HG03280 (cell line): Measurements from ENCODE around the gene DNAJC8.

Experiments
- ATAC-seq: cut with Tn5 transposase; IDR thresholded peaks from one replicate; pipeline ENCODE4 v1.9.1; 2021; ENCODE audit warnings: mild to moderate bottlenecking, moderate library complexity; ENCODE audit not compliant: unreplicated experiment

The DNAJC8 gene

DNA sequence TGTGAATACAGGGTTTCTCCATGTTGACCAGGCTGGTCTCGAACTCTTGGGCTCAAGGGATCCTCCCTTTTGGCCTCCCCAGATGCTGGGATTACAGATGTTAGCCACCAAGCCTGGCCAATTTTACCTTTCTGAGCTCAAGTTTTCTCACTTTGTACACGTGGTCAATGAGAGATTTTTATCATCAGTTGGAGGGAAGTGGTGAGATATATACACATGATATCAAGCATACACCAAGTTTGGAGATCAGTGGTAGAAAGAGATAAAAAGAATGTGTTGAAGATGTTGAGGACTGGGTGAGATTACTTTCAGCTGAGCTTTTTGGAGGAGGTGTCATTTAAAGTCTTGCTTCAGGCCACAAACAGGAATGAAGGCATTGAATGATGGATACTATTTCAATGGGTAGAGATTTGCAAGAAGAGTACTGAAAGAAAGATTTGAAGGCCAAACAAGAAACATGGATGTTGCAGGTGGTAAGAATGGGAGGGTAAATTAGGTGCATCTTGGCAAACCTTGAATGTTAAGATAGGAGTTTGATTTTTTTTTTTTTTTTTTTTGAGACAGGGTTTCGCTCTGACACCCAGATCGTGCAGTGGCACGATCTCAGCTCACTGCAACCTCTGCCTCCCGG is 23.5 kb upstream of the DNAJC8 start:
- no peak for ATAC-seq

DNA sequence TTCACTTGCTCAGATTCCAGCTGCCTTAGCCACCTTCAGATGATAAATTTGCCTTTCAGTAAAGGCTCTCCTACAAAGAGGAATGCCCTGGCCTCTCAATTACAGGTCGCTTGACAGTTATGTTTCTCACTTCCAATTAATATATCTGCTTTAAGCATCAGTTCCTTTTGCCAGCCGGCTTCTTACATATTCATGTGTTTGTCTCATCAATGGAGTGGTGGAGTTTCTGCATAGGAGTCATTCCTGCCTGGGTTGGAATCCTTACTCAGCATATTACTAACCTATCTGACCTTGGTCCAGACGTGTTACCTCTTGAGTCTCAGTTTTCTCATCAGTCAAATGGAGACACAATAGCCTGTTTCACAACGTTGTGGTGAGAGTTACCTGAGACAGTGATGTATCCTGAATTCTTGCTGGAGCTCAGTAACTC is 17.1 kb upstream of the DNAJC8 start:
- no peak for ATAC-seq

DNA sequence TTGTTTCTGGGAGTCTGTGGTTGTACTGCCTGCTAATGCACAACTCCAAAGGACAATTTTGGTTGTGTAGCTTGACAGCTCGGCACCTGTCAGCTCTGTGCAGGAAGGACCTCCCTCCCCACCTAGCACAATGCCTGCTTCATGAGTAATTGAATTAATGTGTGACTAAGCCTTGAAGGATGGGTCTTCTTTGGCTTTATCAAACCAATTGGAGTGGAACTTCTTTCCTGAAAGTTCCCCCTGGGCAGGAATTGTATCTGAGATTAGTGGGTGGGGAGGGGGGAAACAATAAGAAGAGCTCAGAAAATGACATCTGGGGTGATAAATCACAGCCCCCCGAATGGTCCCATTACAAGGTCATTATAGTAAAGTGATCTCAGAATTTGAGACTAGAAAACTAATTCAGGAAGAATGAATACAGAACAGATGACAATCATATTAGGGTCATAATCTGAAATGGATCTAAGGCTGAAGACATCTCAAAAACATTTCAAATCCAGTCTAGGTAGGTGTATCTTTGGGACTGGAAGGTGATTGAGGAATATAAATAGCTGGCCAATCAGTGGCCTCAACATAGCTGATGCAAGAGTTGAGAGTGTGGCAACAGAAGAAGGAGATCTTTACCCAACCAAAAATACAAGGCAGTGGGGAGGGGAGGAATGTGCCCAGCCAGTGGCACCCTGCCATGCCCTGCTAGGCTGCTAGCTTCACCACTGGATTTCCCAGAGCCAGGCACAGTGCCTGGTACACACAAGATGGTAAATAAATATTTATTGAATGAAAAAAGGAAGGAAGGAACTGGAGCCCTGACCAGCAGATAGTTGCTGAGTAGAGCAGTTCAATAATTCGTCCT is 16.4 kb upstream of the DNAJC8 start:
- ATAC-seq, result no peak

DNA sequence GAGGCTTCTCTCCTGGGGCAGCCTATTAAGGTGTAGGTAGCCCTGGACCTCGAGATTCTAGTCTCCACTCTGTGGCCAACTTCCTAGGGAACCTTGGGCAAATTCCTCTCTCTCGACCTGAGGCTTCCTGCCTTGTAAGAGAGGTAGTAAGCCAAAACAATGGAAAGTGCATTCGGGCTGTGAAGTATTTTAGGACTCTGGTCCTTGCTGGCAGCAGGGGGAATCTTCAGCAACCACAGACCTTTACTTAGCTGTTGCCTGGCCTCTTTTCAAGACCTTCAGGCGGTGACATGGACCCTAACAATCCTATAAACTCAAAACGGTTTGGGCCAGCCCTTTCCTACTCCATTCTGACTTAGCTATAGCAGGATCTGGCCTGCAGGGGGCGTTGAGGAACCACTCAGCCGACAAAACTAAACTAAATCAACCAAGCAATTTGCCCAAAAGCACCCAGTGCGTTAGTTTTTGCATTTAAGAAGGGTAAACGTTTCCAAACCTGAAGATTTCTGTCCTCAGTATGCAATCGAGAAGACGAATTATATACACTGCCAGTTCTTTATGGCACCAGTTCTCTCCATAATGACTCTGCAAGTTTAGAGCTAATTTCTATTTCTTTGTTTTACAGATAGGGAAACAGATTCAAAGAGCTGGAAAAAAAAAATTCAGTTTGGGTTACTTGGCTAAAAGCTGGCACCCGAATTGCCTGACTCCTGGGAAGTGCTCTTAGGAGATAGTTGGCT is 15.6 kb upstream of the DNAJC8 start:
- no peak for ATAC-seq

DNA sequence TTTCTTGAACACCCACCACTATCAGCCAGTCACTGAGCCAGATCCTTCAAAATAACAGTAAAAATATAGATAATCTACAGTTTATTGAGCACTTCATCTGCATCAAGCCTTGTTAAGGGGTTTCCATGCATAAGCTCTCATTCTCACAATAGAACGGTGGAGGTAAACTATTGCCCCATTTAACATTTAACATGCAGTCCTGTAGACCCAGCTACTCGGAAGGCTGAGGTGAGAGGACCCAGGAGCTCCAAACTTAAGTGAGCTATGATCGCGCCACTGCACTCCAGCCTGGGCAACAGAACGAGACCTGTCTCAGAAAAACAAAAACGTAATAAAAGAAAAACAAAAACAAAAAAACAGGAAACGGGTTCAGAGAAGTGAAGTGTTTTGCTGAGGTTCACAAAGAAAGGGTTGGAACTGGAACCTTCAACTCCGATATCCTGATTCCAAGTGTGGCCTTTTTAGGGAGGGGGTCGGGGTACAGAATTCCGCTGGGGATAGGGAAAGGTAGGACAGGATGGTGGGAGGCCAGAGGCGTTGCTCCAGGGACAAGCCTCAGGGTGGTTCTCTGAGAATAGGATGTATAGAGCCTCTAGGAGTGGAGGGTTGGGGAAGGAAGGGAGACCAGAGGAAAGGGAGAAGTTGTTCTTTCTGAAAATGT is 14.9 kb upstream of the DNAJC8 start:
- ATAC-seq, result no peak

DNA sequence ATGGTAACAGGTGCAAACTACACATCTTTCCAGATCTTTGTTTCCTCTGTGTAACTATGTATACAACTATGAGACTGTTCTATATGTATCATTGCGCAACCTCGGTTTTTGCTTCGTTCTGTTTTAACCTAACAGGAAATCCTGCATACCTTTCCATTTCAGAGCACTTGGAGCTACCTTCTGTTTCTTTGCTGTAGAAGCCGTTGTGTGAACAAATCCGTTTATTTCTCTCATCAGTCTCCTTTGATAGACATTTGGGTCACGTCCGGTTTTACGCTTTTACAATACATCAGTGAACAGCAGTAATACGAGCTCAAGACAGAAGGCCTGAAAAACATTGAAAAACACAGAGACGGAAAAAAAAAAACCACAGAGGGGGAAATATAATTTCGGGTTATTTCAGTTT is 13.6 kb upstream of the DNAJC8 start:
- no peak for ATAC-seq

DNA sequence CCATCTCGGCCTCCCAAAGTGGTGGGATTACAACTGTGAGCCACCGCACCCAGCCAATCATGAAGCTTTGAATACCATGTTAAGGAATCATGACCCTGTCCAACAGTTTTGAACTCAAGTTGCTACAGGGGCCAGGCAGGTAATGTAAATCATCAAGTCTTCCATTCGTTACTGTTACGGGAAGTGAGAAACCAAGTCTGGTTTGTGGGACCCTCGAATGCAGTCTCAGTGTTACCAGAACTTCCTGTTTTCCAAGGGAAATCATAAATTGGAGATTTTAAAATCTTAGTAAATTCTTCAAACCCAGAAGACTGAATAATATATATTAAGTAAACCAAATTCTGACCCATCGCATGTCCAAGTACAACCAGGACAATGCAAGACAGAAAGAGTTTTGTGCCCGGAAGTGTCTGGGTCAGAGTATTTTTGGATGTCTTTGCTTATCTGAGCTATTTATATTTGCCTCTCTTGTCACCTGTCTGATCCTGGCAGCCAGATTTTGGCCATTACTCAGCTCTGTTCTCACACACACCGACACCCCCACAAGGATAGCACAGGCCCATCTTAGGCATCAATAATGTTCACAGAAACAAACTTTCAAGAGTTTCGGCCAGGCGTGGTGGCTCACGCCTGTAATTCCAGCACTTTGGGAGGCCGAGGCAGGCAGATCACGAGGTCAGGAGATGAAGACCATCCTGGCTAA is 11.9 kb upstream of the DNAJC8 start:
- no peak for ATAC-seq

DNA sequence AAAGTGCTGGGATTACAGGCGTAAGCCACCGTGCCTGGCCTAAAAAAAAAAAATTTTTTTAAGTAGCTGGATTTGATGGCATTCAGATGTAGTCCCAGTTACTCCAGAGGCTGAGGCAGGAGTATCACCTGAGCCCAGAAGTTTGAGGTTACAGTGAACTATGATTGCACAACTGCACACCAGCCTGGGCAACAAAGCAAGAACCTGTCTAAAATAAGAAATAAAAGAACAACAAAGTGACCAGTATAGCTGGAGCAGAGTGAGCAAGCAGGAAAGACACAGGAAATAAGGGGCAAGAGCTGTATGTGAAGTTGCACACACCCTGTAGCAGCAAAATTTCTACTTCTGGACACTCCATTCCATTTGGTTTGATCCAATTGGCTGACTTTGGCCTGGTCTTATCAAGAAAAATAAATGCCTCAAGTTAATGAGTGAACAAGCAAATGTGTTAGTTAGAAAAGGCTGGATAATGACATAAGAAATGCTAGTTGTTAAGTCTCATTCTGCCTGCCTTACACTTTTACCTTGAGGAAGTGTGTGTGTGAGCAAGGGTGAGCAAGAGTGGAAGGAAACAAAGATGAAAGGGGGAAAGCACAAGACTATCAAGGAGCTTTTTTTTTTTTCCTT is 11.0 kb upstream of the DNAJC8 start:
- no peak for ATAC-seq

DNA sequence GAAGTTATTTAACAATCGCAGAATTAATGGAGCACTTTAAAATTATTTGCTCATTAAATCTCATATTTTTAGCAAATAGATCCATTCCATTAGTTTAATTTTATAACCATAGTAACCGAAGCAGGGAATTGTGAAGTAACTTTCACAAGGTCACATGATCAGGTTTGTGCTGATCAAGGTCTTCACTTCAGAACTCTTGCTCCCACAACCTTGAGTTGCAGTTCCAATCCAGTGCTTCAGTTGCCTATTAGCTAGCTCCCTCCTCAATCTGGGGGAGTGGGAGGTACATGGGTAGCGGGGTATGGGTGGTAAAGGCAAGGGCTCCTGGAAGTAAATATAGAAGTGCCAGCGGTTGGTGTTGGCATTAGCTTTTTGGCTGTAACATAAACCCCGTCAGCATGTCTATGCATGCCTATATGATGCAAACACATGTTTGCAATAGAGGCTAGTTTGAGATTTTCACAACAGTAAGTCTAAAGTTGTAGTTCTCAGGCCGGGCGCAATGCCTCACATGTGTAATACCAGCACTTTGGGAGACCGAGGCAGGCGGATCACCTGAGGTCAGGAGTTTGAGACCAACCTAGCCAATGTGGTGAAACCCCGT is 8.9 kb upstream of the DNAJC8 start:
- ATAC-seq, result no peak

DNA sequence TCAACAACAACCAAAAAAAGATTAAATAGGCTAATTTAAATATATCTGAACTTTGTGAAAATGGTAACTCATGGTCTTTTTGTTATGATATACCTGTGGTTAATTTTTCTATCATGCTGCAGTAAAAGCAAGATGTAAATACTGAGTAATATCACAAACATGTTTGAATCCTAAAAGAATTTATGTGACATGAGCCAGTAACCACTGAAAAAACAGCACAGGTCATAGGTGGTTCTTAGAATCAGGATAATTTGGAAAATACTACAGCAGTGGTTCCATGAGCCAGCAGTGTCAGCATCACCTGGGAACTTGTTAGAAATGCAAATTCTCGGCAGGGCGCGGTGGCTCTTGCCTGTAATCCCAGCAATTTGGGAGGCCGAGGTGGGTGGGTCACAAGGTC is 7.2 kb upstream of the DNAJC8 start:
- no peak for ATAC-seq

DNA sequence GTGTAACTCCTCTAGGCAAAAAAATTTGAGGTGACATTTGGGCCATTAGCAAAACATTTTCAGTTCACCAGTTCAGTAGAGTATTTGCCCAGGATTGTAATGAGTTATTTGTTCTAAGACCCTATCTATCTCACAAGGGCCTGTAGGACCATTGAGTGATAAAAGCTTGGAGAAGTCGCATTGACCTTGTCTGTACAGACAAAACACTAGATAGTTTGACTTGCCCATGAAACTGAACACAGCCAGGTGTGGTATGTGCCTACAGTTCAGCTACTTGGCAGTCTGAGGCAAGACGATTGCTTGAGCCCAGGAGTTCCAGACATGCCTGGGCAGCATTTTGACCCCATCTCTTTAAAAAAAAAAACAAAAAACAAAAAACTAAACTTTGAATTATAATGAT is 6.2 kb upstream of the DNAJC8 start:
- ATAC-seq, result no peak

DNA sequence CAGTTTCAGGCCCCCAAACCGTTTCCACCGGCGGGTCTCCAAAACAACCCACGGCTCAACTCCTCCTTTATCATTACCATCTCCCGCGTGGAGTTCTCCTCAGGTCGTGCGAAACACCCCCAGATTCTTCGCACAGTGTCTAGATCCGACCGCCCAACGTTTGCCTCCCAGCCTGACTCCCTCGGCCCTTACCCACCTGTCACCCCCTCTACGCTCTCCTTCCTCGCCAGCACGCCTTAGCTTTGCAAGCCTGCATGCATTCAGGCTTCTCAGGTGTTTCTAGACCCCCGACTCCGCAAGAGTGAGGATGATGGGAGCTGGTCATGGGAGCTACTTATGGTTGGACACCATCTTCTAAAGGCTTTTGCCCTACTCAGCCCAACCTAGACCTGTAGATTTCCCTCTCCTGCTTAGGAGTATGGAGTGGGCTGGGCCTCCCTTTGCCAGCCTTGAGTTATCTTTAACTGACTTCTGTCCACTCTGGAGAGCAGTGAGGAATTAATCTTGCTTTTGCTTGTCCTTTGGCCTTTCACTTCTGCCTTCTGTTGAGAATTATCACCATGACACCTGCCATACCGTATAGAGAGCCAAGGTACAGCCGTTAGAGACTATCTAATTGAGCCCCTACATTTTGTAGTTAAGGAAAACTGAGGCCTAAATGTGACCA is 4.0 kb upstream of the DNAJC8 start:
- ATAC-seq, result no peak

DNA sequence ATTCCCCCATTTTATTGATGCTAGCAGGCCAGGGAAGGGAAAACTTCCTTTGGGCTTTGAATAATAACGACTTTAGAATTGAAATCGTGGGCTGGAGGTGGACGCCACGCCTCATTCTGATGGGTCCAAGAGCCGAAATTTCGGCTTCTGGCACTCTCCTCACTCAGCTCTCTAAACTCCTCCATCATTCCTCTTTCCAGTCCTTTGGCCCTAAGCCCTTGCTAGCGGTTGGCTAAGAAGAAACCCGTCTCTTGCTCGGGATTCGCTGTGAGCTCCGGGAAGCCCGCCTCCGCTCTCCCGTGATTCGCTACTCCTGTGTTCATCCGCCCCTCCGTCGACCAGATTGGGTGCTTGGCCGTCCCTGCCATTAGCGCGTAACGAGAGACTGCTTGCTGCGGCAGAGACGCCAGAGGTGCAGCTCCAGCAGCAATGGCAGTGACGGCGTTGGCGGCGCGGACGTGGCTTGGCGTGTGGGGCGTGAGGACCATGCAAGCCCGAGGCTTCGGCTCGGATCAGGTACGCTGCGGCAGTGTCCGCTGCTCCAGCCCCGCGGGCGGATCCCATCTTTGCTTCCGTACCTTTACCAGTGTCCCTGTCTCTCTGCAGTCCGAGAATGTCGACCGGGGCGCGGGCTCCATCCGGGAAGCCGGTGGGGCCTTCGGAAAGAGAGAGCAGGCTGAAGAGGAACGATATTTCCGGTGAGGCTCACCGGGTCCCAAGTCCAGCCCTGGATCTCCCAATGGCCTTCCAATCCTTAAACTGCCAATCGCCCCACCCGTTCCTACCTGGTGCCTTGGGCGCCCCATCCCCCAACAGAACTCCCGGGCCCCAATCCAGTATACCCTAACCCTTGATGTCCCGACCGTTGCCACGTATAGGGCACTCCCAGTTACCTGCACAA is 3.2 kb upstream of the DNAJC8 start, which contains the start of gene ATP5IF1:
ATP5IF1 (plus strand) TSS at position 370 of the 901 bp plus-strand sequence; CDS start at position 430, 60 bp downstream.
- peak; percentile 91 for ATAC-seq

DNA sequence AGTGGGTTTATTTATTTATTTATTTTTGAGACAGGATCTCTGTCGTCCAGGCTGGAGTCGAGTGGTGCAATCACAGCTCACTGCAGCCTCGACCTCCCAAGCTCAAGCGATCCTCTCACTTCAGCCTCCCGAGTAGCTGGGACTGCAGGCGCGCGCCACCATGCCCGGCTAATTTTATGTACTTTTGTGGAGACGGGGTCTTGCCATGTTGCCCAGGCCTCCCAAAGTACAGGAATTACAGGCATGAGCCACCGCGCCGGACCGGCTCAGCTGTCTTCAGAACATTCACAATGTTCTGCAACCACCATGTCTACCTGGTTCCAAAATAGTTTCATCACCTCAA is 406 bp upstream of the DNAJC8 start:
- no peak for ATAC-seq

DNA sequence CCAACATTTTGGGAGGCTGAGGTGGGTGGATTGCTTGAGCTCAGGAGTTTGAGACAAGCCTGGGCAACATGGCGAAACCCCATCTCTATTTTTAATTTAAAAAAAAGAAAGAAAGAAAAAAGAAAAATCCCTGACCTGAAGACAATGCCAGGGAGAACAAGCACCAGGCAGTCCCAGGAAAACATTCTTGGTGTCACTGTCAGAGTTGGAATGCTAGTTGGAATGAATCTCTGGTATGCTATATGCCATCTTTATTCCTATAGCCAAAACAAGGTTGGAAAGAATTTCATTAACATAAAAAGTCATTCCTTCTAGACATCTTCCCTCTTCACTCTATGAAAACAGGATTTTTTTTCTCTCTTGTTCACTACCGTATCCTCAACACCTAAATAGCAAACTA is 2.8 kb downstream of the DNAJC8 start:
- ATAC-seq, result no peak

DNA sequence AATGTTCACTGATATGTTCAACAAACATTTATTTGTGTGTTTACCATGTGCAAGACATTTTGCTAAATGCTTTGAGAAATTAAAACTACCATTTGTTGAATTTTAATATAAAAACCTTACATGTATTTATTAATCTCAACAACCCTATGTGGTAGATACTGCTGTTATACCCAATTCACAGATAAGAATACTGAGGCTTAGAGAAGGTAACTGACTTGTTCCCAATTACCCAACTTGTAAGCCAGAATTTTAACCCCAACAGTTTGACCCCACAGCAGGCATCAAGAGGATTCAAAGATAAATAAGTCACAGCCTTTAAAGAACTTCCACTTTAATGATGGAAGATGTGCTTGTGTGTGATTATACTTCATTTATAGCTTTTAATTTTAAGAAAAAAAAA is 3.7 kb downstream of the DNAJC8 start:
- no peak for ATAC-seq

DNA sequence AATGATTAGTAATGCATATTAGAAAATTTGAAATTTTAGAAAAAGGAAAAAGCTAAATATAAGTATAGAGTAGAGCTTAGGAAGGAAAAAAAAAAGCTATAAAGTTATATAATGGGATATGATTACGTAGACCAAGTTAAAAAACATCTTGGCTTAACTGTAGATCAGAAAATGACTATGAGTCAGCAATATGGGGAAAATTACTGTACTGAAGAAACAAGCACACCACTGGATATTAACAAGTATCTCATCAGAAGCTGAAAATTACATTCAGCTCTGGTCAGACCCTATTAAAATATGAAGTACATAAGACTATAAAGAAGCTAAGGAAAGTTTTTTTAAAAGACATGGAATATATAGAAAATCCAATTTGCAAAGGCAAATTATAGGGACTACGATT is 19.5 kb downstream of the DNAJC8 start:
- no peak for ATAC-seq

DNA sequence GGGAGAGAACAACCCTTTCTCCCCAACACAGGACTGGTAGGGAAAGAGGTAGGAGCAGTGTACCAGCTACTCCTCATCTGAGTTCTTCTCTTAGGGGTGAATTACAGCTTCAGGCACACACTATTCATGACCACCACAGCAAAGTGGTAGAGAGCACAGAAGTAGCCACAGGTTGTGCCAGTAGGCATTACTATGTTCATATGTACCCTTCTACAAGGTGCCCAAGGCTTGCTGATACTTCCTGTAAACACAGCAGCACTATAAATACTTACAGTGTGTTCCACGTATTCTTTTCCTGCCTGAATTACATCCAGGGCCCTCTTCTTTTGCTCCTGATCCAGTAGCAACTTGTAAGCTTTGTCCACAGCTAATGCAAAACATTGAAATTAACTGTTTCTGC is 23.1 kb downstream of the DNAJC8 start:
- ATAC-seq, result no peak
